GM12801 (cell line): Measurements from ENCODE around the gene YBX2.

ENCODE experiments used
- CTCF ChIP-seq: IDR thresholded peaks from one replicate; pipeline ENCODE4 v1.5.1; 2011; ENCODE audit warnings: control low read depth; ENCODE audit not compliant: insufficient read length; ENCODE audit errors: extremely low read depth

The YBX2 gene

GRCh38 chr17:7294614-7295153 lies at the start of gene YBX2:
Gene YBX2, minus strand, starts transcription at chr17:7294639. Its CDS starts 139 bp downstream, at chr17:7294500.
- TF ChIP-seq CTCF = no peak

GRCh38 chr17:7343250-7343649 lies 48.8 kb upstream of the YBX2 start:
- TF ChIP-seq CTCF = no peak

GRCh38 chr17:7341842-7342241 lies 47.4 kb upstream of the YBX2 start:
- TF ChIP-seq CTCF = no peak

GRCh38 chr17:7340179-7340578 lies 45.7 kb upstream of the YBX2 start:
- no peak for TF ChIP-seq CTCF

GRCh38 chr17:7336240-7337175 lies 42.1 kb upstream of the YBX2 start, which contains the start of gene ACAP1:
Gene ACAP1, plus strand, starts transcription at chr17:7336529. Its CDS starts 206 bp downstream, at chr17:7336735.
- no peak for TF ChIP-seq CTCF

GRCh38 chr17:7334938-7335538 lies 40.6 kb upstream of the YBX2 start:
- no peak for TF ChIP-seq CTCF

- no peak for TF ChIP-seq CTCF
Measured at GRCh38 chr17:7332111-7332510, 37.7 kb upstream of the YBX2 start.
